ENCODE results near the gene ZMYM2.

- TF ChIP-seq CBFB (CRISPR knock-in tag; IDR thresholded peaks at IDR 0.05): no peak
- TF ChIP-seq IRF2 (CRISPR knock-in tag; IDR thresholded peaks at IDR 0.05): no peak
- no peak for TF ChIP-seq MLX (CRISPR knock-in tag; IDR thresholded peaks at IDR 0.05)
Observed at GRCh38 chr13:20118268-20119140, 160.0 kb downstream of the ZMYM2 start.
